ENCODE measurements around the gene KRTAP10-1. TPM values are rescaled to one million over a fixed set of nuclear protein-coding genes. Genes with fewer than 3 reads are reported as not detected.

The KRTAP10-1 gene
- polyA plus RNA-seq, 1 donor (not counting 4 experiments of a cell fraction or from before 2014, with no cell fraction given) = not detected

GRCh38 chr21:44498280-44499210 is 41.5 kb downstream of the KRTAP10-1 start:
- H3K79me2 ChIP-seq (ENCODE audit: control insufficient read depth, insufficient read depth, low read length) = no peaks in the 10 kb centered on the region
- peaks cover 5% of the 10 kb centered on the region for H3K9me3 ChIP-seq (ENCODE audit: control insufficient read depth, low read depth, low read length)
- no peak overlapping the region for H3K4me2 ChIP-seq (ENCODE audit: control insufficient read depth, extremely low read depth, insufficient read depth, low read depth, low read length)
- no peaks in the 10 kb centered on the region for H3K4me1 ChIP-seq (ENCODE audit: control insufficient read depth, extremely low read depth, insufficient read depth, low read length)
- no peaks in the 10 kb centered on the region for H4K20me1 ChIP-seq (ENCODE audit: control insufficient read depth, extremely low read depth, insufficient read depth, low read length)
- H3K36me3 ChIP-seq (ENCODE audit: control insufficient read depth in 2 of 2, extremely low read depth in 1 of 2, insufficient read depth in 2 of 2, low read length in 2 of 2) = no peaks in the 10 kb centered on the region
- TF ChIP-seq, protein P1, sequence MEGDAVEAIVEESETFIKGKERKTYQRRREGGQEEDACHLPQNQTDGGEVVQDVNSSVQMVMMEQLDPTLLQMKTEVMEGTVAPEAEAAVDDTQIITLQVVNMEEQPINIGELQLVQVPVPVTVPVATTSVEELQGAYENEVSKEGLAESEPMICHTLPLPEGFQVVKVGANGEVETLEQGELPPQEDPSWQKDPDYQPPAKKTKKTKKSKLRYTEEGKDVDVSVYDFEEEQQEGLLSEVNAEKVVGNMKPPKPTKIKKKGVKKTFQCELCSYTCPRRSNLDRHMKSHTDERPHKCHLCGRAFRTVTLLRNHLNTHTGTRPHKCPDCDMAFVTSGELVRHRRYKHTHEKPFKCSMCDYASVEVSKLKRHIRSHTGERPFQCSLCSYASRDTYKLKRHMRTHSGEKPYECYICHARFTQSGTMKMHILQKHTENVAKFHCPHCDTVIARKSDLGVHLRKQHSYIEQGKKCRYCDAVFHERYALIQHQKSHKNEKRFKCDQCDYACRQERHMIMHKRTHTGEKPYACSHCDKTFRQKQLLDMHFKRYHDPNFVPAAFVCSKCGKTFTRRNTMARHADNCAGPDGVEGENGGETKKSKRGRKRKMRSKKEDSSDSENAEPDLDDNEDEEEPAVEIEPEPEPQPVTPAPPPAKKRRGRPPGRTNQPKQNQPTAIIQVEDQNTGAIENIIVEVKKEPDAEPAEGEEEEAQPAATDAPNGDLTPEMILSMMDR (optimal IDR thresholded peaks at IDR 0.05 in 1 of 3, IDR thresholded peaks at IDR 0.05 in 1 of 3, conservative IDR thresholded peaks at IDR 0.05 in 1 of 3; ENCODE audit: extremely low read depth in 1 of 3, insufficient read depth in 2 of 3, low read length in 3 of 3) = no peak
- no peak for TF ChIP-seq EZH2 (IDR thresholded peaks at IDR 0.05; ENCODE audit: low read length)
- no peak for FAIRE-seq
- H2AFZ ChIP-seq (ENCODE audit: control insufficient read depth, low read length) = no peak overlapping the region
- no peak overlapping the region for H3K27ac ChIP-seq (ENCODE audit: control insufficient read depth, insufficient read depth, low read length)
- peaks cover 8% of the 10 kb centered on the region for H3K27me3 ChIP-seq (ENCODE audit: control insufficient read depth, extremely low read depth, insufficient read depth, low read length)
- H3K9me1 ChIP-seq (ENCODE audit: control insufficient read depth, extremely low read depth, insufficient read depth, low read length) = no peaks in the 10 kb centered on the region
- dilution Hi-C loops (cut with MboI; ENCODE audit: extremely low pct_ligation_motif_present, low sequenced_read_pairs) = loop anchor here (25.0 kb wide), 1 partner anchor 239 kb away; no protein-coding TSS in a partner anchor
- no peak for DNase-seq (ENCODE audit: low read depth, low spot score)
- H3K9ac ChIP-seq (ENCODE audit: control insufficient read depth, extremely low read depth, insufficient read depth, low read length) = no peak overlapping the region
- H3K4me3 ChIP-seq (ENCODE audit: control insufficient read depth in 2 of 3, extremely low read depth in 1 of 3, insufficient read depth in 2 of 3, low read depth in 1 of 3, low read length in 3 of 3) = no peak overlapping the region

- no peak overlapping the region for H3K4me3 ChIP-seq (ENCODE audit: control insufficient read depth in 2 of 3, extremely low read depth in 1 of 3, insufficient read depth in 2 of 3, low read depth in 1 of 3, low read length in 3 of 3)
- dilution Hi-C loops (cut with MboI; ENCODE audit: extremely low pct_ligation_motif_present, low sequenced_read_pairs) = loop anchor here (25.0 kb wide), 1 partner anchor 240 kb away; no protein-coding TSS in a partner anchor
Observed at GRCh38 chr21:44497703-44498126, 42.3 kb downstream of the KRTAP10-1 start.

More at GRCh38 chr21:44497703-44498126, 42.3 kb downstream of the KRTAP10-1 start:
- Histone ChIP-seq H3K9ac (ENCODE audit: control insufficient read depth, extremely low read depth, insufficient read depth, low read length) (no peak overlapping the region), H3K36me3 (ENCODE audit: control insufficient read depth in 2 of 2, extremely low read depth in 1 of 2, insufficient read depth in 2 of 2, low read length in 2 of 2) (no peaks in the 10 kb centered on the region), H3K4me1 (ENCODE audit: control insufficient read depth, extremely low read depth, insufficient read depth, low read length) (no peaks in the 10 kb centered on the region), H4K20me1 (ENCODE audit: control insufficient read depth, extremely low read depth, insufficient read depth, low read length) (no peaks in the 10 kb centered on the region), H3K27me3 (ENCODE audit: control insufficient read depth, extremely low read depth, insufficient read depth, low read length) (peaks cover 8% of the 10 kb centered on the region), H3K9me3 (ENCODE audit: control insufficient read depth, low read depth, low read length) (peaks cover 12% of the 10 kb centered on the region), H3K79me2 (ENCODE audit: control insufficient read depth, insufficient read depth, low read length) (no peaks in the 10 kb centered on the region), H3K4me2 (ENCODE audit: control insufficient read depth, extremely low read depth, insufficient read depth, low read depth, low read length) (no peak overlapping the region), H2AFZ (ENCODE audit: control insufficient read depth, low read length) (no peak overlapping the region), H3K9me1 (ENCODE audit: control insufficient read depth, extremely low read depth, insufficient read depth, low read length) (no peaks in the 10 kb centered on the region), H3K27ac (ENCODE audit: control insufficient read depth, insufficient read depth, low read length) (no peak overlapping the region)
- no peak for DNase-seq (ENCODE audit: low read depth, low spot score)
- TF ChIP-seq EZH2 (IDR thresholded peaks at IDR 0.05; ENCODE audit: low read length) = no peak
- TF ChIP-seq, protein P1 (optimal IDR thresholded peaks at IDR 0.05 in 1 of 3, IDR thresholded peaks at IDR 0.05 in 1 of 3, conservative IDR thresholded peaks at IDR 0.05 in 1 of 3; ENCODE audit: extremely low read depth in 1 of 3, insufficient read depth in 2 of 3, low read length in 3 of 3) = no peak
- FAIRE-seq = no peak
